Neural cell (in vitro differentiated cells): ENCODE results near the gene HOXA5. TPM values are rescaled to one million over a fixed set of nuclear protein-coding genes. Genes with fewer than 3 reads are reported as not detected.
A peak's percentile ranks its signal among the peaks of the same experiment; 100 is the strongest.

Experiments
- H2AFZ ChIP-seq: fragments of 200-600, 300-800 bp; sonication (generic), shearing (Covaris generic); 2 replicates; pipeline ENCODE4 v1.6.0; 2014; ENCODE audit warnings: low read depth, mild to moderate bottlenecking, antibody characterized with exemption, low read length, moderate library complexity
- H3F3A ChIP-seq: fragments of 200-600 bp; shearing (Covaris generic); 2 replicates; pipeline ENCODE4 v1.6.1; 2016; ENCODE audit warnings: mild to moderate bottlenecking, moderate library complexity, mixed read lengths, antibody characterized with exemption, low read length; ENCODE audit not compliant: insufficient read depth, poor library complexity, severe bottlenecking
- H3K27ac ChIP-seq: fragments of 200-600, 300-800 bp; sonication (generic), shearing (Covaris generic); 2 replicates; pipeline ENCODE4 v1.5.1; 2014; ENCODE audit warnings: mild to moderate bottlenecking, low read length, moderate library complexity
- H3K27me3 ChIP-seq: fragments of 300-800, 200-600 bp; sonication (generic), shearing (Covaris generic); 2 replicates; pipeline ENCODE4 v1.6.0; 2014; ENCODE audit warnings: mild to moderate bottlenecking, low read depth, low read length, moderate library complexity; ENCODE audit not compliant: insufficient read depth
- H3K36me3 ChIP-seq: fragments of 300-800, 200-600 bp; sonication (generic), shearing (Covaris generic); 2 replicates; pipeline ENCODE4 v1.5.1; 2014; ENCODE audit warnings: mild to moderate bottlenecking, antibody characterized with exemption, low read length, moderate library complexity; ENCODE audit not compliant: insufficient read depth
- H3K4me2 ChIP-seq: fragments of 300-800, 200-600 bp; sonication (generic), shearing (Covaris generic); 2 replicates; pipeline ENCODE4 v1.6.0; 2014; ENCODE audit warnings: mild to moderate bottlenecking, low read length
- H3K4me3 ChIP-seq: fragments of 300-800, 200-600 bp; sonication (generic), shearing (Covaris generic); 2 replicates; pipeline ENCODE4 v1.5.1; 2014; ENCODE audit warnings: mild to moderate bottlenecking, low read length, moderate library complexity
- H3K79me2 ChIP-seq: fragments of 200-600 bp; shearing (Covaris generic); replicated peaks from 2 replicates; pipeline ENCODE4 v1.6.0; 2014; ENCODE audit warnings: mild to moderate bottlenecking, low read length, moderate library complexity; ENCODE audit not compliant: insufficient read depth
- H3K9ac ChIP-seq: fragments of 300-800, 200-600 bp; sonication (generic), shearing (Covaris generic); 2 replicates; pipeline ENCODE4 v1.6.1; 2016; ENCODE audit warnings: mild to moderate bottlenecking, low read length, mixed read lengths
- H3K9me2 ChIP-seq: fragments of 200-600 bp; shearing (Covaris generic); 2 replicates; pipeline ENCODE4 v1.6.1; 2016; ENCODE audit warnings: mild to moderate bottlenecking, low read length, mixed read lengths; ENCODE audit not compliant: insufficient read depth
- H3K9me3 ChIP-seq: fragments of 200-600, 300-800 bp; sonication (generic), shearing (Covaris generic); 2 replicates; pipeline ENCODE4 v1.6.1; 2016; ENCODE audit warnings: mild to moderate bottlenecking, mixed run types, low read length, moderate library complexity, mixed read lengths
- H4K20me1 ChIP-seq: fragments of 200-600 bp; shearing (Covaris generic); 2 replicates; pipeline ENCODE4 v1.6.1; 2016; ENCODE audit warnings: mild to moderate bottlenecking, mixed run types; ENCODE audit not compliant: insufficient read depth
- CTCF ChIP-seq: fragments of 450-650 bp; IDR thresholded peaks from 2 replicates; pipeline ENCODE4 v1.5.1; 2014; ENCODE audit warnings: antibody characterized with exemption, mild to moderate bottlenecking, moderate library complexity; ENCODE audit not compliant: poor library complexity, severe bottlenecking
- EZH2 ChIP-seq: fragments of 200-600, 300-800 bp; shearing (Covaris generic), sonication (generic); IDR thresholded peaks from 2 replicates; pipeline ENCODE4 v1.6.1; 2014; ENCODE audit warnings: antibody characterized with exemption, low read length, borderline replicate concordance, mild to moderate bottlenecking; ENCODE audit not compliant: insufficient read depth, poor library complexity, severe bottlenecking
- MXI1 ChIP-seq: fragments of 450-650 bp; conservative IDR thresholded peaks from 2 replicates; pipeline ENCODE4 v1.6.1; 2014; ENCODE audit warnings: antibody characterized with exemption, mild to moderate bottlenecking; ENCODE audit not compliant: poor library complexity, severe bottlenecking
- POLR2AphosphoS5 ChIP-seq: IDR thresholded peaks from 2 replicates; pipeline ENCODE4 v1.6.1; 2012
- REST ChIP-seq: IDR thresholded peaks from 2 replicates; pipeline ENCODE4 v1.6.1; 2012; ENCODE audit warnings: borderline replicate concordance
- SMC3 ChIP-seq: fragments of 450-650 bp; conservative IDR thresholded peaks from 2 replicates; pipeline ENCODE4 v1.6.1; 2014; ENCODE audit warnings: antibody characterized with exemption, mild to moderate bottlenecking, moderate library complexity; ENCODE audit not compliant: poor library complexity
- TAF1 ChIP-seq: IDR thresholded peaks from 2 replicates; pipeline ENCODE4 v1.6.1; 2012; ENCODE audit warnings: low read depth
- polyA plus RNA-seq: library from polyadenylated mRNA; depleted of rRNA; stranded (reverse); fragments of >200 nt; gene quantifications from 2 replicates; pipeline ENCODE4 v1.2.3, GENCODE V29; 2014

The HOXA5 gene
- polyA plus RNA-seq, 1 donor from 2014 or later, result not detected

- Histone ChIP-seq H3K27me3 (peaks cover 96% of the 10 kb centered on the region), H3K36me3 (no peaks in the 10 kb centered on the region), H3F3A (no peaks in the 10 kb centered on the region), H3K9me3 (no peaks in the 10 kb centered on the region), H3K27ac (no peak overlapping the region), H3K9ac (no peak overlapping the region), H3K79me2 (no peaks in the 10 kb centered on the region), H3K4me3 (no peak overlapping the region), H3K9me2 (no peaks in the 10 kb centered on the region), H3K4me2 (no peak overlapping the region), H2AFZ (no peak overlapping the region), H4K20me1 (no peaks in the 10 kb centered on the region)
- no peak for TF ChIP-seq TAF1
- peak; percentile 34 for TF ChIP-seq EZH2
- no peak for TF ChIP-seq CTCF
- TF ChIP-seq SMC3, result no peak
- TF ChIP-seq REST, result no peak
- no peak for TF ChIP-seq MXI1
Measured at GRCh38 chr7:27113991-27114769, 29.3 kb downstream of the HOXA5 start.

- no peaks in the 10 kb centered on the region for H3K79me2 ChIP-seq
- H2AFZ ChIP-seq, result no peak overlapping the region
- H3K27me3 ChIP-seq, result peaks cover 96% of the 10 kb centered on the region
- H3F3A ChIP-seq, result no peaks in the 10 kb centered on the region
- H3K4me3 ChIP-seq, result no peak overlapping the region
- H3K9ac ChIP-seq, result no peak overlapping the region
- TF ChIP-seq EZH2 (peak; percentile 92), POLR2AphosphoS5 (no peak), MXI1 (no peak)
- no peaks in the 10 kb centered on the region for H3K9me3 ChIP-seq
- no peaks in the 10 kb centered on the region for H3K9me2 ChIP-seq
- no peaks in the 10 kb centered on the region for H3K36me3 ChIP-seq
- H3K27ac ChIP-seq, result no peak overlapping the region
- no peaks in the 10 kb centered on the region for H4K20me1 ChIP-seq
- no peak overlapping the region for H3K4me2 ChIP-seq
Measured at GRCh38 chr7:27112955-27113949, 30.2 kb downstream of the HOXA5 start.
